K562 (cell line): ENCODE data around the gene GNAI3. TPM values are rescaled to one million over a fixed set of nuclear protein-coding genes. Genes with fewer than 3 reads are reported as not detected.

Source experiments
- BRD4 ChIP-seq: fragments of 200-600 bp; sonication (generic); IDR thresholded peaks from 2 replicates; pipeline ENCODE4 v1.6.1; 2017; ENCODE audit warnings: inconsistent platforms
- CBFA2T3 ChIP-seq: fragments of 450-650 bp; IDR thresholded peaks from 2 replicates; pipeline ENCODE4 v1.6.1; 2017
- CREB5 ChIP-seq: fragments of 250-450 bp; sonication (Bioruptor Pico); IDR thresholded peaks from 2 replicates; pipeline ENCODE4 v1.5.0; 2020; ENCODE audit warnings: mild to moderate bottlenecking
- CTCF ChIP-seq, 3 experiments: IDR thresholded peaks in 2 of 3; conservative IDR thresholded peaks in 1 of 3; 2 replicates each; pipeline ENCODE4 v1.5.1; 2011 to 2012; ENCODE audit warnings: low read length in 3 of 3, mild to moderate bottlenecking in 3 of 3, control low read depth in 2 of 3, improper control_type of control experiment in 1 of 3, inconsistent platforms in 1 of 3, low read depth in 1 of 3, mixed read lengths in 1 of 3, moderate library complexity in 1 of 3; ENCODE audit not compliant: insufficient read depth in 2 of 3
- CXXC5 ChIP-seq: fragments of 250-450 bp; sonication (Bioruptor Pico); IDR thresholded peaks from 2 replicates; pipeline ENCODE4 v1.8.0; 2022; ENCODE audit warnings: inconsistent platforms, mild to moderate bottlenecking, moderate library complexity
- DACH1 ChIP-seq: fragments of 450-650 bp; IDR thresholded peaks from 2 replicates; pipeline ENCODE4 v1.6.1; 2018; ENCODE audit not compliant: partially characterized antibody
- FOXA1 ChIP-seq: fragments of 450-650 bp; IDR thresholded peaks from 2 replicates; pipeline ENCODE4 v1.6.1; 2016; ENCODE audit warnings: mild to moderate bottlenecking, borderline replicate concordance
- FOXO4 ChIP-seq: fragments of 450-650 bp; formaldehyde crosslinking; IDR thresholded peaks from 2 replicates; pipeline ENCODE4 v1.4.0; 2020; ENCODE audit warnings: mild to moderate bottlenecking, moderate library complexity
- HDAC1 ChIP-seq, 2 experiments: fragments of 450-650 bp; IDR thresholded peaks; 2 replicates each; pipeline ENCODE4 v1.6.1; 2016 to 2017; ENCODE audit warnings: inconsistent platforms in 1 of 2, mild to moderate bottlenecking in 1 of 2, moderate library complexity in 1 of 2
- JUND ChIP-seq, 2 experiments: IDR thresholded peaks; 2 replicates in 1 of 2; 3 replicates in 1 of 2; pipeline ENCODE4 v1.6.1; 2011; ENCODE audit warnings: borderline replicate concordance in 2 of 2, low read depth in 2 of 2, low read length in 2 of 2, improper control_type of control experiment in 1 of 2, missing biosample characterization in 1 of 2, missing genetic modification characterization in 1 of 2, missing genetic modification reagents in 1 of 2
- MCM5 ChIP-seq: fragments of 450-650 bp; IDR thresholded peaks from 2 replicates; pipeline ENCODE4 v1.6.1; 2016; ENCODE audit warnings: low read depth
- MEIS2 ChIP-seq: fragments of 450-650 bp; IDR thresholded peaks from 2 replicates; pipeline ENCODE4 v1.6.1; 2014; ENCODE audit warnings: mild to moderate bottlenecking; ENCODE audit not compliant: partially characterized antibody
- MYNN ChIP-seq, 2 experiments: sonication (generic); formaldehyde crosslinking in 1 of 2; IDR thresholded peaks; 2 replicates each; pipeline versions ENCODE4 v1.5.0 to v1.6.1; 2016 to 2020; ENCODE audit warnings: antibody characterized with exemption in 1 of 2, missing genetic modification reagents in 1 of 2
- NBN ChIP-seq: fragments of 450-650 bp; IDR thresholded peaks from 2 replicates; pipeline ENCODE4 v1.6.1; 2016; ENCODE audit warnings: low read depth, mild to moderate bottlenecking
- PHTF2 ChIP-seq: fragments of 250-450 bp; sonication (Bioruptor Pico); IDR thresholded peaks from 2 replicates; pipeline ENCODE4 v1.5.0; 2021; ENCODE audit warnings: mild to moderate bottlenecking
- TGIF2 ChIP-seq: sonication (generic); formaldehyde crosslinking; IDR thresholded peaks from 2 replicates; pipeline ENCODE4 v1.8.1; 2022; ENCODE audit warnings: mild to moderate bottlenecking, missing genetic modification reagents, moderate library complexity
- polyA plus RNA-seq, 8 experiments: library from polyadenylated mRNA; depleted of rRNA in 4 of 8; stranded (reverse) in 5 of 8; unstranded in 3 of 8; fragments of >200 nt; fragmentation: Nextera tagmentation in 2 of 8; fragmentation: Illumina TruSeq in 1 of 8; extraction: Ambion mirVana in 2 of 8; extraction: Trizol in 1 of 8; gene quantifications; 2 replicates each; pipeline versions ENCODE4 v1.2.1 to v1.2.3, GENCODE V29; 2011 to 2014; ENCODE audit warnings: inconsistent platforms in 1 of 8, missing spikeins in 1 of 8
- total RNA-seq, 7 experiments: library from RNA; depleted of rRNA in 6 of 7; stranded (reverse); fragments of >200 nt in 6 of 7; fragmentation: Illumina TruSeq in 2 of 7; extraction: Trizol in 2 of 7; gene quantifications; 2 replicates each; pipeline versions ENCODE4 v1.2.1 to v1.2.3, GENCODE V29; 2011 to 2021; ENCODE audit warnings: low replicate concordance in 1 of 7
- TF ChIP-seq, protein P1 (sequence below): IDR thresholded peaks from 3 replicates; pipeline ENCODE4 v1.6.1; 2011; ENCODE audit warnings: borderline replicate concordance, mild to moderate bottlenecking, moderate library complexity; ENCODE audit not compliant: insufficient read length; ENCODE audit errors: extremely low read depth

The GNAI3 gene
- total and polyA plus RNA-seq, 9 of the 15 experiments (the other 6 are each of a cell fraction or from before 2014, with no cell fraction given): 6.3 to 13.2 (median 8.9) TPM

GRCh38 chr1:109557520-109557919 lies 9.1 kb downstream of the GNAI3 start (continued):
- TF ChIP-seq NBN (no peak), CREB5 (no peak), CTCF (IDR thresholded peaks at IDR 0.05 in 2 of 3, conservative IDR thresholded peaks at IDR 0.05 in 1 of 3; ENCODE audit: insufficient read depth in 2 of 3, low read depth in 1 of 3, low read length in 3 of 3) (no peak), CXXC5 (CRISPR knock-in tag) (peak; percentile 66), MCM5 (no peak), MEIS2 (peak; percentile 2), CBFA2T3 (peak; percentile 7; the same call in 1 of the 2 replicates), TGIF2 (CRISPR knock-in tag) (no peak), HDAC1 (IDR thresholded peaks at IDR 0.05) (no peak), MYNN (IDR thresholded peaks at IDR 0.05) (no peak), MYNN (CRISPR knock-in tag; IDR thresholded peaks at IDR 0.05) (no peak), PHTF2 (CRISPR knock-in tag) (no peak), DACH1 (no peak), FOXO4 (CRISPR knock-in tag) (no peak), JUND (IDR thresholded peaks at IDR 0.05; ENCODE audit: borderline replicate concordance, low read depth, low read length) (0 out of 2 replicates have a peak, but pooled peaks have one; percentile 5), JUND (tag; IDR thresholded peaks at IDR 0.05; ENCODE audit: borderline replicate concordance, low read depth, low read length) (no peak), FOXA1 (no peak), BRD4 (no peak)
- TF ChIP-seq, protein P1, sequence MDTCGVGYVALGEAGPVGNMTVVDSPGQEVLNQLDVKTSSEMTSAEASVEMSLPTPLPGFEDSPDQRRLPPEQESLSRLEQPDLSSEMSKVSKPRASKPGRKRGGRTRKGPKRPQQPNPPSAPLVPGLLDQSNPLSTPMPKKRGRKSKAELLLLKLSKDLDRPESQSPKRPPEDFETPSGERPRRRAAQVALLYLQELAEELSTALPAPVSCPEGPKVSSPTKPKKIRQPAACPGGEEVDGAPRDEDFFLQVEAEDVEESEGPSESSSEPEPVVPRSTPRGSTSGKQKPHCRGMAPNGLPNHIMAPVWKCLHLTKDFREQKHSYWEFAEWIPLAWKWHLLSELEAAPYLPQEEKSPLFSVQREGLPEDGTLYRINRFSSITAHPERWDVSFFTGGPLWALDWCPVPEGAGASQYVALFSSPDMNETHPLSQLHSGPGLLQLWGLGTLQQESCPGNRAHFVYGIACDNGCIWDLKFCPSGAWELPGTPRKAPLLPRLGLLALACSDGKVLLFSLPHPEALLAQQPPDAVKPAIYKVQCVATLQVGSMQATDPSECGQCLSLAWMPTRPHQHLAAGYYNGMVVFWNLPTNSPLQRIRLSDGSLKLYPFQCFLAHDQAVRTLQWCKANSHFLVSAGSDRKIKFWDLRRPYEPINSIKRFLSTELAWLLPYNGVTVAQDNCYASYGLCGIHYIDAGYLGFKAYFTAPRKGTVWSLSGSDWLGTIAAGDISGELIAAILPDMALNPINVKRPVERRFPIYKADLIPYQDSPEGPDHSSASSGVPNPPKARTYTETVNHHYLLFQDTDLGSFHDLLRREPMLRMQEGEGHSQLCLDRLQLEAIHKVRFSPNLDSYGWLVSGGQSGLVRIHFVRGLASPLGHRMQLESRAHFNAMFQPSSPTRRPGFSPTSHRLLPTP: no peak
